GM18873 (cell line): ENCODE data around the gene GPR26.

ENCODE experiments used
- ATAC-seq: cut with Tn5 transposase; IDR thresholded peaks from one replicate; pipeline ENCODE4 v1.9.1; 2021; ENCODE audit warnings: mild to moderate bottlenecking, moderate library complexity, moderate number of reproducible peaks; ENCODE audit not compliant: unreplicated experiment, low FRiP score

Gene GPR26

DNA sequence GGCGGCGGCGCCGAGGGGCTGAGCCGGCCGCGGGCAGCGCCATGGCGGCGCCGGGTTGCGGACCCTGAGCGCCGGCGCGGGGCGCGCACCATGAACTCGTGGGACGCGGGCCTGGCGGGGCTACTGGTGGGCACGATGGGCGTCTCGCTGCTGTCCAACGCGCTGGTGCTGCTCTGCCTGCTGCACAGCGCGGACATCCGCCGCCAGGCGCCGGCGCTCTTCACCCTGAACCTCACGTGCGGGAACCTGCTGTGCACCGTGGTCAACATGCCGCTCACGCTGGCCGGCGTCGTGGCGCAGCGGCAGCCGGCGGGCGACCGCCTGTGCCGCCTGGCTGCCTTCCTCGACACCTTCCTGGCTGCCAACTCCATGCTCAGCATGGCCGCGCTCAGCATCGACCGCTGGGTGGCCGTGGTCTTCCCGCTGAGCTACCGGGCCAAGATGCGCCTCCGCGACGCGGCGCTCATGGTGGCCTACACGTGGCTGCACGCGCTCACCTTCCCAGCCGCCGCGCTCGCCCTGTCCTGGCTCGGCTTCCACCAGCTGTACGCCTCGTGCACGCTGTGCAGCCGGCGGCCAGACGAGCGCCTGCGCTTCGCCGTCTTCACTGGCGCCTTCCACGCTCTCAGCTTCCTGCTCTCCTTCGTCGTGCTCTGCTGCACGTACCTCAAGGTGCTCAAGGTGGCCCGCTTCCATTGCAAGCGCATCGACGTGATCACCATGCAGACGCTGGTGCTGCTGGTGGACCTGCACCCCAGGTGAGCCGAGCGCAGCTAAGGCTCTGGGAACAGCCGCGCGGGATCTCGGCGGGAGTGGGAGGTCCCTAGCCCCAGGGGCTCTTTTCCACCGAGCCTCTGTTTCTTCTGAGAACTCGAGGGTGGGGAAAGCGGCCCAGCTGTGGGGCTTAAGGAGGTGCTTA is at the start of gene GPR26:
Gene GPR26 (plus strand): TSS at position 38 of the 919 bp plus-strand sequence. CDS start 53 bp downstream, at position 91.
- ATAC-seq: no peak

DNA sequence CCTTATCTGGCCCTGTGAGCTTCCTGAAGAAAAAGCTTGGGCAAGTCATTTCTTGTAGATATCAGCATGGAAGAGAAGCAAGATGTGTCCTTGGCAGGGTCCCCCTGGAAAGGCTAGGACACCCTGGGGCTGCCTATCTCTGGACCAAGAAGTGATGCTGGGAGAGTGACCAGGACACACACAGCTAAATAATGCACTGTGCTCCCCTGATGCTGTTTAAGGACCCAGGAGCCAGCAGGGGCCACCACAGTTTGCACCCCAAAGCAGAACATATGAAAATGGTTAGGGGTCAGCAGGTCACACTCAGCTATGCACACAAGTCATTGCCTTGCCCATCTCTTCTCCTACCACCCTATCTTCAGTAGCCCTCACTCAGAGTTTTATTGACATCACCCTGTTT is 47.9 kb upstream of the GPR26 start:
- ATAC-seq: no peak

- ATAC-seq: no peak
Observed at GRCh38 chr10:123619067-123619855, 46.9 kb upstream of the GPR26 start.

DNA sequence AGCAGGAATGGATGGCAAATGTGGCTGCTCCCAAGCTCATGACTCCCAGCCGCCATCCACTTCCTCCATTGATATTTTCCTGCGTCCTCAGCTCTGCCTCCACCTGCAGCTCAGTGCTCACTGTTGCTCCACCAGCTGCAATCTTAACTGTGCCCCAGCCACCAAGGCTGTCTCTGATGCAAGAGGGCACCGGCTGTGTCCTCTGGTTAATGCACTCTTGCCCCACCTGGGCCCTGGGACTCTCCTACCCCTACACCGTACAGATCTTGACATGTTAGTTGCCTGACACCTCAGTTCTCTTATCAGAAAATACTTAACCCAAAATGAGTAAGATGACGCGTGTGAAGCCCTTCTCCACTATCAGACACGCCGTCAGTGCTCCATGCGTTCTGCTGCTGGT is 45.5 kb upstream of the GPR26 start:
- no peak for ATAC-seq

DNA sequence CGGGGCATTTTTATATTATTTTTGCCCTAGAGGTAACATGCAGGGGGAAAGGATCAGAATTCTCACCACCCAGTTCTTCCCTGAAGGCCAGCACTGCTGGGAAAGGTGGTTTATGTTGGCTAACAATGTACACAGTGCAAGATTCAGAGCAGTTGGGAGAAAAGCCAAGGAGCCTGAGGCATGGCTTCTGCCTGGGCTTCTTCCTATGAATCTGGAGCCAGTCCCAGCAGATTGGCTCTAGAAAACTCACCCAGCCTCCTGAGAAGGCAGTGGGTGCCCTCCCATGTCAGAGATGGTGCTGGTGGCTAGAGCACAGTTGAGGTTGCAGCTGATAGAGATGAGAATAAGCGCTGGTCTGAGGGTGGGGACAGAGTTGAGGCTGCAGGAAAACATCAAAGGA is 44.7 kb upstream of the GPR26 start:
- no peak for ATAC-seq

- ATAC-seq: no peak
Observed at GRCh38 chr10:123621916-123622315, 44.2 kb upstream of the GPR26 start.

GRCh38 chr10:123622381-123622780 is 43.8 kb upstream of the GPR26 start:
- no peak for ATAC-seq

DNA sequence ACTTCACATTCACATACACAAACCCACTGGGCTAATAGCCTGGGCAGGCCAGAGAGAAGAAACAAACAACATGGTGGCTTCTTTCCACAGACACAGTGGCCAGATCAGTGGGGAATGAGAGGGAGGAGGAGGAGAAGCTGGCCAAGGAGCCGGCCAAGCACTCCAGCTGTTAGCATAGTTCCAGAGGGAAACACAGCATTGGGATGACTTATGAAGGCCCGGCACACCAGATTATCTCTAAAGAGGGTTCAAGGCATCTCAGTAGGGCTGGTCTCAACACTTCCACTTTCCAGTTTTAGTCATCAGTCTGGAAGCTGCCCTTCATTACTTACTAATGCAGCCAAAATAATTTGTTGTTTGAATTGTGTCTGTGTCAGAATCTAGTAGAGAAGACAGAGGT is 42.1 kb upstream of the GPR26 start:
- ATAC-seq: no peak

DNA sequence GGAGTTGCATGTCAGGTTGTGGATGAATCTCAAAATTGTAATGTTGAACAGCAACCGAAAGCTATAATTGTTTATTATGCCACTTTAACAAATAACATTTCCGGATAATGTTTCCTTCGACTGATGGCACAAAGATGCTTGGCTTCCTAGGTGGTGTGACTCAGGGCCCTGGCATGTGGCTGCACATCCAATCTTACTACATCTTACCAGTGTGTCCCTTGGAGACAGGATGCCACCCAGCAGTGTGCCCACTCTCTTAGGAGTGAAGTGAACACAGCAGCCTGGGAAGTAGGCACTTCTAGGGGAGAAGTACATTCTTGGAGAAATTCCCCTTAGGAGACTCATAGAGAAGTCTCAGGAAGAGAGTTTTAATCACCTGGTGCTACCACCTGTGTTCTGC is 33.0 kb upstream of the GPR26 start:
- ATAC-seq: no peak

- no peak for ATAC-seq
Observed at GRCh38 chr10:123633636-123634035, 32.5 kb upstream of the GPR26 start.

DNA sequence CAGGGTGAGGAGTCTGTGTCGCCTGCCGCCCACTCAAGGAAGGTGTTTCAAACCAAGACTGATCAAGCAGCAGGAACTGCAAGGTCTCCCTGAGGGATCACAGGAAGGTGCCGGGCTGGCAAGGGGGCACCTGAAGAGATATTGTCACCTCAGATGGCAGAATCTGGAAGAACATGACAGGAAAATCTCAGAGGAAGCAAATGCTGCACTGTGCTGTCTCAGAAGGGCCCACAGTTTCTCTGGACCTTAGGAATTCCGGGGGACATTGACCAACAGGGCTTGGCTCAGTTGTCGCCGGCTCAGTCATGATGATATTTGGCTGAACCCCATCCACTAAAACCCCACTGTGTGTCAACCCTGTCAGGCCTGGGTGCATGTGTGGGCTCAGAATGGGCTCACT is 31.9 kb upstream of the GPR26 start:
- no peak for ATAC-seq

- no peak for ATAC-seq
Observed at GRCh38 chr10:123635131-123635530, 31.0 kb upstream of the GPR26 start.

GRCh38 chr10:123635745-123636144 is 30.4 kb upstream of the GPR26 start:
- no peak for ATAC-seq

- no peak for ATAC-seq
Observed at GRCh38 chr10:123636598-123637325, 29.4 kb upstream of the GPR26 start.

GRCh38 chr10:123637326-123637880 is 28.8 kb upstream of the GPR26 start:
- ATAC-seq: no peak

DNA sequence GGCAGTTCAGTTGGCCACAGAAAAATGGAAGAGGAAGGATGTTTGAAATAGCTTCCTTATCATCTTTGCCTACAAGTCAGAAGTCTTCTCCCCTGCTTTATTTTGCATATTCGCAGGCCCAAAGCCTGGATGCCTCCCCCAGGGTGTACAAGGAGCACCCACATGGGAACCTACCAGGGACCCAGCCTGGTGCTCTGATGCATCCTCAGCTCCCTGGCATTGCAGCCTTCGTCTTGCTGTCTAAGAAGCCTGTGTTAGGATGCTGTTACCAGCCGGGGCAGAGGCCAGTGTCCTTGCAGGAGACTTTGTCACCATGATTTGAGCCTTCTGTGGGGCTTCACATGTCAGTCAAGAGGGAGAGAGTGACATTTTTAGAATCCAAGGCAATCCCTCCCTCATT is 27.0 kb upstream of the GPR26 start:
- ATAC-seq: no peak

- ATAC-seq: no peak
Observed at GRCh38 chr10:123640016-123640535, 26.1 kb upstream of the GPR26 start.

GRCh38 chr10:123642293-123642692 is 23.9 kb upstream of the GPR26 start:
- ATAC-seq: no peak

DNA sequence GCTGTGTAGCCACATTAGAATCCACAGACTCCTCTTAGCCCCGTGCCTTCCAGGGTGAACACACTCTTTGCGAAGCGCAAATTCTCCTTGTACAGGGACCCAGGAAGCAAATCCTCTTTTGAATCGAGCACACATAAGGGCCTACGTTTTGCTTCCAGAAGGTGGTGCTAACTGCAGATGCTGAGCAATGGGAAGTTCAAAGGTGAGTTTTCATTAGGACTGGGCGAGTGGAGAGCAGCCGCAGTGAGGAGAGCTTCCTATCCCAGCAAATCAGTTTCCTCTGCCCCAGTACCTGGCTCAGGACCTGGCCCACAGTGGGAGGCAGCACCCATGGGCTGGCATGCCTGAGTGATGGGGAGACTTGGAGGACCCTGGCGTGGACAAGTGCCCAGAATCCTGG is 23.5 kb upstream of the GPR26 start:
- ATAC-seq: no peak

GRCh38 chr10:123643315-123643714 is 22.8 kb upstream of the GPR26 start:
- no peak for ATAC-seq
